AG04449 (cell line): ENCODE data around the gene HNRNPUL2.

Experiments
- CTCF ChIA-PET: fragments of 350-600 bp; formaldehyde crosslinking; extraction: SDS; loops from one replicate; lab custom pipeline; 2021; ENCODE audit warnings: antibody characterized with exemption; lab: Yijun Ruan, JAX
- POLR2A ChIA-PET: fragments of 400-600, 350-600 bp; formaldehyde crosslinking; extraction: SDS; loops from one replicate; lab custom pipeline; 2020; ENCODE audit warnings: antibody characterized with exemption, inconsistent platforms; lab: Yijun Ruan, JAX
- DNase-seq: peaks from one replicate; pipeline ENCODE4 v3.0.0-alpha.2; 2010; ENCODE audit warnings: low read depth, low spot score
- H3K4me3 ChIP-seq: 2 replicates; pipeline ENCODE4 v1.5.1; 2011; ENCODE audit warnings: low read depth, mild to moderate bottlenecking, control low read depth, low read length
- CTCF ChIP-seq: IDR thresholded peaks from one replicate; pipeline ENCODE4 v1.5.1; 2011; ENCODE audit warnings: mild to moderate bottlenecking, moderate library complexity, low read length, control low read depth, inconsistent platforms; ENCODE audit not compliant: insufficient read depth; ENCODE audit errors: missing control alignments

The HNRNPUL2 gene

GRCh38 chr11:62687508-62688396, 39.5 kb downstream of the HNRNPUL2 start:
- ChIA-PET POLR2A (interaction anchor here (1.1 to 3.6 kb wide), 2 partner anchors 23 kb away, joined by 3 to 43 read pairs; partner anchors contain the start of genes C11orf98 and CSKMT), CTCF (interaction anchor here (1.1 to 10.7 kb wide), 7 partner anchors 6 to 294 kb away, joined by 3 to 152 read pairs (median 6); partner anchors contain the start of genes BSCL2, GNG3, LBHD1 and UBXN1)
- no peak for TF ChIP-seq CTCF
- H3K4me3 ChIP-seq: peak overlapping the region; percentile 9; the same call in 1 of the 2 replicates
- DNase-seq: no peak

GRCh38 chr11:62682518-62682917, 44.7 kb downstream of the HNRNPUL2 start:
- H3K4me3 ChIP-seq: no peak overlapping the region
- TF ChIP-seq CTCF: no peak
- POLR2A ChIA-PET: no interaction called here
- DNase-seq: no peak
- CTCF ChIA-PET: interaction anchor here (0.7 to 7.4 kb wide), 2 partner anchors 10 to 112 kb away, joined by 3 to 128 read pairs; partner anchors contain the start of gene LRRN4CL

- ChIA-PET CTCF (interaction anchor here (0.6 to 7.4 kb wide), 29 partner anchors 10 to 298 kb away, joined by 3 to 128 read pairs (median 4); partner anchors contain the start of genes BSCL2, C11orf98, CSKMT and GNG3), POLR2A (interaction anchor here (0.6 to 3.8 kb wide), 7 partner anchors 9 to 568 kb away, joined by 3 to 42 read pairs (median 6); partner anchors contain the start of genes BSCL2, C11orf98, CSKMT and GNG3)
- no peak for DNase-seq
- TF ChIP-seq CTCF: peak; percentile 70
- no peak overlapping the region for H3K4me3 ChIP-seq
Observed at GRCh38 chr11:62680825-62681240, 46.4 kb downstream of the HNRNPUL2 start.

GRCh38 chr11:62678770-62679696, 48.2 kb downstream of the HNRNPUL2 start, which contains the start of gene UBXN1:
UBXN1 (minus strand) TSS chr11:62679073; CDS start chr11:62678923, 150 bp downstream.
- no peak for DNase-seq
- POLR2A ChIA-PET: interaction anchor here (0.7 to 3.8 kb wide), 5 partner anchors 7 to 88 kb away, joined by 3 to 42 read pairs (median 4); partner anchors contain the start of genes C11orf98, CSKMT, LBHD1 and LRRN4CL
- CTCF ChIA-PET: interaction anchor here (1.2 to 7.4 kb wide), 5 partner anchors 11 to 37 kb away, joined by 3 to 128 read pairs (median 4); partner anchors contain the start of gene LRRN4CL
- TF ChIP-seq CTCF: no peak
- H3K4me3 ChIP-seq: peak within 1 kb of the TSS; percentile 95

- no peak for DNase-seq
- peak overlapping the region; percentile 95 for H3K4me3 ChIP-seq
- CTCF ChIA-PET: interaction anchor here (7.4 kb wide), 1 partner anchor 14 kb away, joined by 128 read pairs; the partner anchor contains the start of gene LRRN4CL
- no peak for TF ChIP-seq CTCF
- POLR2A ChIA-PET: interaction anchor here (3.8 kb wide), 1 partner anchor 14 kb away, joined by 42 read pairs; the partner anchor contains the start of genes C11orf98 and CSKMT
Observed at GRCh38 chr11:62678433-62678769, 48.9 kb downstream of the HNRNPUL2 start.
